Erythroblast (primary cell): ENCODE data around the gene RAB3C.

Source experiments
- GATA1 ChIP-seq: IDR thresholded peaks from 2 replicates; pipeline ENCODE4 v1.6.1; 2011; ENCODE audit warnings: low read depth, mild to moderate bottlenecking, control low read depth, low read length, moderate library complexity
- POLR2A ChIP-seq: IDR thresholded peaks from 2 replicates; pipeline ENCODE4 v1.6.1; 2011; ENCODE audit warnings: mild to moderate bottlenecking, low read length

- TF ChIP-seq POLR2A: no peak
- TF ChIP-seq GATA1: no peak
Observed at GRCh38 chr5:58901271-58901670, 318.4 kb downstream of the RAB3C start.
